Psoas muscle (tissue), 8 donors: Measurements from ENCODE around the gene CDH24. TPM values are rescaled to one million over a fixed set of nuclear protein-coding genes. Genes with fewer than 3 reads are reported as not detected.

ENCODE experiments used
- ATAC-seq, 4 donors: fragments of 200-7000 bp; cut with Tn5 transposase; one replicate each; pipeline ENCODE4 v1.9.1; 2020; ENCODE audit warnings: moderate library complexity in 3 of 4, mild to moderate bottlenecking in 2 of 4
- DNase-seq, 2 donors: peaks; one replicate each; pipeline ENCODE4 v3.0.0-alpha.2; 2020
- H3K27ac ChIP-seq: fragments of 200-600 bp; one replicate; pipeline ENCODE4 v1.8.0; 2022
- H3K27me3 ChIP-seq, 3 donors: fragments of 200-600 bp in 1 of 3; one replicate each; pipeline versions ENCODE4 v1.6.1 to v1.8.0; 2013 to 2022; ENCODE audit warnings: low read length in 2 of 3, mild to moderate bottlenecking in 2 of 3, moderate library complexity in 1 of 3; ENCODE audit not compliant: insufficient read depth in 3 of 3
- H3K36me3 ChIP-seq, 2 donors: fragments of 200-600 bp in 1 of 2; one replicate each; pipeline versions ENCODE4 v1.6.1 to v1.8.0; 2013 to 2022; ENCODE audit warnings: low read depth in 1 of 2, mild to moderate bottlenecking in 1 of 2, moderate library complexity in 1 of 2; ENCODE audit not compliant: insufficient read depth in 1 of 2
- H3K4me1 ChIP-seq: fragments of 200-600 bp; one replicate; pipeline ENCODE4 v1.8.0; 2022
- H3K4me3 ChIP-seq: fragments of 200-600 bp; one replicate; pipeline ENCODE4 v1.8.0; 2022; ENCODE audit warnings: mild to moderate bottlenecking
- H3K9me3 ChIP-seq: fragments of 200-600 bp; one replicate; pipeline ENCODE4 v1.8.0; 2022
- WGBS, 3 donors: extraction: QIAGEN DNeasy Blood & Tissue Kit; methylation state at CpG; one replicate each; pipeline versions ENCODE4 v1.1.6 to v1.1.7; 2013; 5-methylcytosine and 5-hydroxymethylcytosine counted together
- intact Hi-C, 2 donors: fragments of 100-400 bp; cut with DNase I; formaldehyde crosslinking; loops; one replicate each; pipeline versions ENCODE4 v1.11.0 to v1.14.2; 2022
- polyA plus RNA-seq, 3 donors: library from polyadenylated mRNA; stranded (reverse); fragments of 200-250 nt; gene quantifications; one replicate each; pipeline ENCODE4 v1.2.3, GENCODE V29; 2013
- total RNA-seq, 4 donors: library from RNA; stranded (reverse); fragmentation: NEBNext Ultra II Directional in 2 of 4; extraction: Animal tissue kit (Norgen Biotek cat#: 25700) in 2 of 4; gene quantifications; one replicate each; pipeline versions ENCODE4 v1.2.1 to v1.2.4, GENCODE V29; 2021 to 2023
- TF ChIP-seq, protein P1 (sequence below): fragments of 200-600 bp; IDR thresholded peaks from one replicate; pipeline ENCODE4 v1.8.0; 2022; ENCODE audit warnings: antibody characterized with exemption
- donor health status: healthy with polysubstance abuse.
- donor health status: DM: no; HTN: no; CAD: no; lungs with moderate emphysema.
- donor health status: Bipolar disorder and iron deficiency.
- donor health status: healthy.
- donor health status: DM: yes; HTN: yes; CAD: no.
- donor health status: DM: no; HTN: no; CAD: no.
- donor health status: DM: no; HTN: no; CAD: no.
- donor health status: DM: yes; HTN: yes; CAD: no.

Gene CDH24
- total and polyA plus RNA-seq, 7 donors, result 0.30 to 0.77 (median 0.32) TPM

- TF ChIP-seq, protein P1, sequence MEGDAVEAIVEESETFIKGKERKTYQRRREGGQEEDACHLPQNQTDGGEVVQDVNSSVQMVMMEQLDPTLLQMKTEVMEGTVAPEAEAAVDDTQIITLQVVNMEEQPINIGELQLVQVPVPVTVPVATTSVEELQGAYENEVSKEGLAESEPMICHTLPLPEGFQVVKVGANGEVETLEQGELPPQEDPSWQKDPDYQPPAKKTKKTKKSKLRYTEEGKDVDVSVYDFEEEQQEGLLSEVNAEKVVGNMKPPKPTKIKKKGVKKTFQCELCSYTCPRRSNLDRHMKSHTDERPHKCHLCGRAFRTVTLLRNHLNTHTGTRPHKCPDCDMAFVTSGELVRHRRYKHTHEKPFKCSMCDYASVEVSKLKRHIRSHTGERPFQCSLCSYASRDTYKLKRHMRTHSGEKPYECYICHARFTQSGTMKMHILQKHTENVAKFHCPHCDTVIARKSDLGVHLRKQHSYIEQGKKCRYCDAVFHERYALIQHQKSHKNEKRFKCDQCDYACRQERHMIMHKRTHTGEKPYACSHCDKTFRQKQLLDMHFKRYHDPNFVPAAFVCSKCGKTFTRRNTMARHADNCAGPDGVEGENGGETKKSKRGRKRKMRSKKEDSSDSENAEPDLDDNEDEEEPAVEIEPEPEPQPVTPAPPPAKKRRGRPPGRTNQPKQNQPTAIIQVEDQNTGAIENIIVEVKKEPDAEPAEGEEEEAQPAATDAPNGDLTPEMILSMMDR, result no peak
- peaks cover 19% of the 10 kb centered on the region for H3K4me1 ChIP-seq
- no peaks in the 10 kb centered on the region for H3K9me3 ChIP-seq
- DNase-seq, result no peak
- no peak overlapping the region for H3K4me3 ChIP-seq
- H3K27ac ChIP-seq, result no peak overlapping the region
- peaks cover 18 to 72% of the 10 kb centered on the region in 2 donors for H3K36me3 ChIP-seq
- 81 to 85% (median 82%) methylated on average over 12 of the region's 12 CpGs for WGBS, 3 donors
- no peak for ATAC-seq
- H3K27me3 ChIP-seq, result no peaks in the 10 kb centered on the region
- intact Hi-C loops, result no loop called here
Measured at GRCh38 chr14:23091294-23092225, 34.2 kb upstream of the CDH24 start.

DNA sequence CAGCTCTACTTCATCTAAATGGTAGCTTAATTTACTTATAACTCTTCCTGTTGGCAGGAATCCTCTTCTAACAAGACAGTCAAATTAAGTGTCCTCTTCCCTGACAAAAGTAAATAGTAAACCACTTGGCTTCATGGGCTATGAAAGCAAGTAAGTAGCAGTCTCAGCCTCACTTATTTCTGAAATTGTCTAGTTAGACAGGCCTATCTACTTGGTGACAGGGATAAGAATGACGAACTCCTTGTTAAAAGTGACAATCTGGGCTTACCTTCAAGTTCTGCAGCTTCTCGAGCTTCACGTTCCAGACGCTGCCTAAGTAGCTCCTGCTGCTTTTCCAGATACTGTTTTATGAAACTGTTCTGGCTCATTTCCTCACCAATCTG lies 32.9 kb upstream of the CDH24 start:
- intact Hi-C loops, result no loop called here
- no peaks in the 10 kb centered on the region for H3K27me3 ChIP-seq
- H3K4me1 ChIP-seq, result peaks cover 16% of the 10 kb centered on the region
- H3K9me3 ChIP-seq, result no peaks in the 10 kb centered on the region
- TF ChIP-seq, protein P1, result no peak
- no peak overlapping the region for H3K27ac ChIP-seq
- 65 to 75% (median 73%) methylated on average over 4 of the region's 4 CpGs for WGBS, 3 donors
- DNase-seq (no peak), ATAC-seq (no peak)
- H3K4me3 ChIP-seq, result no peak overlapping the region
- H3K36me3 ChIP-seq, result peaks cover 18 to 85% of the 10 kb centered on the region in 2 donors

- no peak for ATAC-seq
- peaks cover 18 to 91% of the 10 kb centered on the region in 2 donors for H3K36me3 ChIP-seq
- intact Hi-C loops, result no loop called here
Measured at GRCh38 chr14:23089498-23090253, 32.4 kb upstream of the CDH24 start.

GRCh38 chr14:23086565-23086964 lies 29.2 kb upstream of the CDH24 start:
- ATAC-seq, result no peak
- intact Hi-C loops, result no loop called here
- H3K4me1 ChIP-seq, result no peaks in the 10 kb centered on the region
- no peak for DNase-seq
- H3K27me3 ChIP-seq, result no peaks in the 10 kb centered on the region
- no peaks in the 10 kb centered on the region for H3K9me3 ChIP-seq
- H3K27ac ChIP-seq, result no peak overlapping the region
- 88 to 92% (median 91%) methylated on average over 1 of the region's 1 CpG for WGBS, 3 donors
- TF ChIP-seq, protein P1, result no peak
- H3K36me3 ChIP-seq, result peaks cover 14 to 100% of the 10 kb centered on the region in 2 donors
- H3K4me3 ChIP-seq, result no peak overlapping the region

More at GRCh38 chr14:23089498-23090253, 32.4 kb upstream of the CDH24 start:
- Histone ChIP-seq H3K27me3 (no peaks in the 10 kb centered on the region), H3K4me1 (peaks cover 16% of the 10 kb centered on the region), H3K9me3 (no peaks in the 10 kb centered on the region), H3K4me3 (no peak overlapping the region), H3K27ac (no peak overlapping the region)
- WGBS, 3 donors, result 86 to 89% (median 89%) methylated on average over 12 of the region's 12 CpGs
- DNase-seq, result no peak
- TF ChIP-seq, protein P1, result no peak
